ENCODE results near the gene PDLIM4.

DNA sequence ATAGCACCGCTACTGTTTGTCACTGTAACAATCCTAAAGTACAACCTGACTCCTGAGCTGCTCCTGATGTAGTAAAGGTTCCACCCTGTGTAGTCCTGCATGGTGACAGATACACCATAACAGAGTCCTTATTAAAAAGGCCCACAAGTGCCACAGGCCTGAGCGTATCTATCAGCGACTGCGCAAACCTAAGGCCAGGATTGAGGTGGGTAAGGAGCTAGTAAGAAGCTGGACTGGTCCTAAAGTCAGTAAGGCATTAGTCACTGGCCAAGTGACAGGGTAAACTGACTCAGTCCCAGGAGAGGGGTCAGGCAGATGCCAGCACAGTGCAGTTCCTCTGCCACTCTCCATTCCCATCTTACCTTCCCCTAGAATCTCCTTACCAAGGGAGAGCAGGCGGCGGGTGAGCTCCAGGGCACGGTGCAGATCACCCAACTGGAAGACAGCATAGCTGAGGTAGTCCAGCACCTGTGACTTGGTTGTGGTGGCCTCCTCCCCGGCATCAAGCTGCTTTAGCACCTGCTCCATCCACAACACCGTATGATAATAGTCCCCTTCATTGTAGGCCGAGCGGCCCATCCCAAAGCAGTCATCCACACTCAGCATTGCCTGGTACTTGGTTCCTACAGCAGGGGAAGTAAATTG, 47.5 kb upstream of the PDLIM4 start:
- TF ChIP-seq, protein P1, sequence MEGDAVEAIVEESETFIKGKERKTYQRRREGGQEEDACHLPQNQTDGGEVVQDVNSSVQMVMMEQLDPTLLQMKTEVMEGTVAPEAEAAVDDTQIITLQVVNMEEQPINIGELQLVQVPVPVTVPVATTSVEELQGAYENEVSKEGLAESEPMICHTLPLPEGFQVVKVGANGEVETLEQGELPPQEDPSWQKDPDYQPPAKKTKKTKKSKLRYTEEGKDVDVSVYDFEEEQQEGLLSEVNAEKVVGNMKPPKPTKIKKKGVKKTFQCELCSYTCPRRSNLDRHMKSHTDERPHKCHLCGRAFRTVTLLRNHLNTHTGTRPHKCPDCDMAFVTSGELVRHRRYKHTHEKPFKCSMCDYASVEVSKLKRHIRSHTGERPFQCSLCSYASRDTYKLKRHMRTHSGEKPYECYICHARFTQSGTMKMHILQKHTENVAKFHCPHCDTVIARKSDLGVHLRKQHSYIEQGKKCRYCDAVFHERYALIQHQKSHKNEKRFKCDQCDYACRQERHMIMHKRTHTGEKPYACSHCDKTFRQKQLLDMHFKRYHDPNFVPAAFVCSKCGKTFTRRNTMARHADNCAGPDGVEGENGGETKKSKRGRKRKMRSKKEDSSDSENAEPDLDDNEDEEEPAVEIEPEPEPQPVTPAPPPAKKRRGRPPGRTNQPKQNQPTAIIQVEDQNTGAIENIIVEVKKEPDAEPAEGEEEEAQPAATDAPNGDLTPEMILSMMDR (IDR thresholded peaks at IDR 0.05): no peak
- TF ChIP-seq POLR2A (IDR thresholded peaks at IDR 0.05): no peak

Measured in Peyer's patch (tissue), 4 donors.